T-helper 1 cell (primary cell): ENCODE measurements around the gene LMF1.
"Not testable (repeated sequence)": the region's sequence is repeated elsewhere in the genome, so short reads cannot be mapped to it uniquely, and the experiment has no call there.

ENCODE experiments used
- DNase-seq, 5 donors: peaks; one replicate each; pipeline ENCODE4 v3.0.0-alpha.2; 2012 to 2020

Gene LMF1

GRCh38 chr16:970386-970765 is 408 bp downstream of the LMF1 start:
- DNase-seq = no peak

GRCh38 chr16:969508-970385 is 1.0 kb downstream of the LMF1 start:
- no peak for DNase-seq

DNA sequence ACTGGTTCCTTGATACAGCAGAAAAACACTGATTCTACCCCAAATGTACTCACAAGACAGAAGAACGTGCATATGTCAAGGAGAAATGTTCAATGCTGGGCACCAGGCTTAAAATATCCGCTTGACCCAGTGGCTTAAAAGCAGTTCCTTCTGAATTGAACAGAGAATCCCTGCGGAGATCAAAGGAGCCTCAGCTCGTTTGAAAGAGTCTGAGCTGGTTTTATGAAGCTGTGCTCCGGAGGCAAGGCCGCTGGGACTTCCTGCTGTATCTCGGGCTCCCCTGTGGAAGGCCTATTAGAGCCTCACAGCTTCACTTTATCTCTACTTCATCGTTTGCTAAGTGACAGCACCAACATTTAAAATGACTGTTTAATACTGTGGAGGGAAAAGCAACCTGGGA is 2.2 kb downstream of the LMF1 start:
- no peak for DNase-seq

- no peak for DNase-seq
Measured at GRCh38 chr16:967546-968295, 3.1 kb downstream of the LMF1 start.

- DNase-seq = no peak
Measured at GRCh38 chr16:967077-967541, 3.7 kb downstream of the LMF1 start.

DNA sequence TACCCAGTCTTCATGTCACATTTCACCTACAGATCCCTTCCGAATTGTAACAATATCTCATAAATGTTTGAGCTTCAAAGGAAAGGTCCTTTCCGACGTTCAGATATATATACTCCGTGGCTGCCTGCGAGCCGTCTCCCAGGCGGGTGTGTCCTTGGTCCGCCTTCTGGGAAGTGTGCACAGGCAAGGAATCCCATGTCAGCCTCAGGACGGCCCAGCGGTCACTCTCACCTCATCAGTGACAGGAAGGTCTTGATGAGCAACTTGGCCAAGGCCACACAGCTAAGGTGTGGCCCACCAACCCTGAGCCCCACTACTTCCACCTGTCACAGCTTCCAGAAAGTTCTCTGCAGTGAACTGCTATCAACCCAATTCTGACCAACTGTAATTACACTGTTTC is 4.3 kb downstream of the LMF1 start:
- no peak for DNase-seq

- no peak for DNase-seq
Measured at GRCh38 chr16:966035-966434, 4.7 kb downstream of the LMF1 start.

DNA sequence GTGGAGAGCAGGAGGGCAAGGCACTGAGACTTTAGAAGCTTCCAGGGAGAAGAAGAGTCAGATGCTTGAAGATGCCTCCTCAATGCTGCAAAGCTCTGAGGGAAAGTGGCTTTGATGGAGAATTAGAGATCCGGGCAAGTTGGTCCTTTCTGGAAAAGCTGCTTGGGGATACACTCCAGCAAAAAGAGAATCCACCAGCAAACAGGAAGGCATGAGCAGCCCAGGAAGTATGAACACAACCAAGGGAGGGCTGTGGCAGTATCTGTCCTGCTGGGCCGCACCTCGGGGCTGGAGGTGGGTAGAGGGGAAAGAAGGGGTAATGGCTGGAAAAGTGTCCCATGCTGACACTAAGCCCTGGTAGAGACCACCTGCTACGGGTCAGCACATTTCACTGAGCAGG is 5.3 kb downstream of the LMF1 start:
- no peak for DNase-seq

DNA sequence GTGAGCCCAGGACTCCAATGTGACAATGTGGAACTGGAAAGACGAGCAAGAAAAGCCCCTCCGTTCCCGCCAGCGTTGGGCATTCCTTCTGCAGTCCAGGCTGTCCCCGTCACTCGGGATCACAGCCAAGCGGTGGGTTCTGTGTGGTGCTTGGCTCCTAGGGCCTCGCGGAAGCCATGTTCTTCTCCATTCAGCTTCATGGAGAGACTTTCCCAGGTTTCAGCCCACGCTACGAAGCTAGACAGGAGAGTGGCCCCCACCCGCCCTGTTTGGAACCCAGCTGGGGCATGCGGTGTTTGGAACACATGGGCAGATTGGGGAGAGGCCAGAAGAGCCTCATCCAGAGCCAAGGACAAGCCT is 5.8 kb downstream of the LMF1 start:
- no peak for DNase-seq

GRCh38 chr16:964356-965035 is 6.3 kb downstream of the LMF1 start:
- DNase-seq = peak; percentile 50 to 87 (median 73)

DNA sequence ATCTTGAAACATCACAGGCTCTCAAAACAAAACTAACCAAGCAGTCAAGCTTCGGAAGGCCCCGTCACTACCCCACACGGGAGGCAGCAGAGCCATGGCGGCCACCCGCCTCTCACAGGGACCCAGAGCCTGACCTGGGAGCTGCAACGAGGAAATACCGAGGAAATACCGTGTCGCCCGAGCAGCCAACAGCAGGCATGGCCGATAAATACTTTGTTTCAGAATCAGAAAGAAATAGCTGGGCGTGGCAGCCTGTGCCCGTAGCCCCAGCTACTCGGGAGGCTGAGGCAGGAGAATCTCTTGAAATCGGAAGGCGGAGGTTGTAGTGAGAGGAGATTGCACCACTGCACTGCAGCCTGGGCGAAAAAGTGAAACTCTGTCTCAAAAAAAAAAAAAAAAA is 6.9 kb downstream of the LMF1 start:
- peak in 1 of 5 donors; percentile 33 for DNase-seq

DNA sequence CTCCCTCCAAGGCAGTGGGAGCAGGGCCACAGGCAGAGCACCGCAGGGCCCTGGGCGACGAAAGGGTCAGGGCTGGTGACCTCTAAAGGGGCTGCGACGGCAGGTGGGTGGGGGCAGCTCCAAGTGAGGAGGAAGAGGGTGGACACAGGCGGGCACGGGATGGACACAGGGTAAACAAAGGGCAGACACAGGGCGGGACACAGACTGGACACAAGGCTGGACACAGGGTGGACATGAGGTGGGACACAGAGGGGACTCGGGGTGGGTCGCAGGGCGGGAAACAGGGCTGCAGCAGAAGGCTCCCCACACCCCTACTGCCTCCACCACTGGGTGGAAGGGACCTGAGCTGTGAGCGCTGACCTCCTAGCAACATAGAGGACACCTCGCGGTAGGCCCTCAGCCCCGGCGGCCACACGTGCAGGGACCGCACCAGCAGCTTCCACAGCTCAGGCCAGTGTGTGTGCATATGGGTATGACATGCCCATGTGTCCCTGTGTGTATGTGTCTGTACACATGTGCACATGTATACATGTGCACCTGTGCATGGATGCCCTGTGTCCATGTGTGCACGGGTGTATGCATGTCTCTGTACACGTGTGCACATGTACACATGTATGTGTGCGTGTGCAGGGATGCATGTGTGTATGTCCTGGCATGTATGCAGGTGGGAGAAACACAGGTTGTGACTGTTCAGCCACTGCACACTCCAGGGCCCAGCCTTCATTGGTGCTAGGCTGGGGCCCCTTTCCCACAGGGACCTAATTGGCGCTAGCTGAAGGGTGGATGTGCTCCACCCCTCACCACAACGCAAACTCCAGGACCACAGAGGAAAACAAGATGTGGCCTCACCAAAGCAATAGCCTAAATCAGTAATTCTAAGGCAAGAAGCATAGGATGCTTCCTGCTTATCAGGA is 7.6 kb downstream of the LMF1 start:
- peak in 1 of 5 donors; percentile 27 for DNase-seq

DNA sequence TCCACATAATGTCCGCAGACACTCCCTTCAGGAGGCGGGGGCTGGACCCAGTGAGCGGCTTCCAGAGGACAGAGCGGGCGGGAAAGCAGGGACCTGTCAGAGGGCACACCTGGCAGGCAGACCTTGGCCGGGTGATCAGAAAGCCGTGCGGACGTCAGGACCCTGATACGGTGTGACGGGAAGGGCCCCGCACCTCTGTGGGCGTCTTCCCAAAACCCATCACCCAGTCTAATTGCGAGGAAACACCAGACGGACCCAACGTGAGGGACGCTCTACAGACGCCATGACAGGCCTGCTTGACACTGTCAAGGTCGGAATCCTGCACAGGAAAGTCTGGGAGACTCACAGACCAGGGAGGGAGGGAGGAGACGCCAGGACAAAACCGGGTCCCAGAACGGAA is 8.4 kb downstream of the LMF1 start:
- no peak for DNase-seq

DNA sequence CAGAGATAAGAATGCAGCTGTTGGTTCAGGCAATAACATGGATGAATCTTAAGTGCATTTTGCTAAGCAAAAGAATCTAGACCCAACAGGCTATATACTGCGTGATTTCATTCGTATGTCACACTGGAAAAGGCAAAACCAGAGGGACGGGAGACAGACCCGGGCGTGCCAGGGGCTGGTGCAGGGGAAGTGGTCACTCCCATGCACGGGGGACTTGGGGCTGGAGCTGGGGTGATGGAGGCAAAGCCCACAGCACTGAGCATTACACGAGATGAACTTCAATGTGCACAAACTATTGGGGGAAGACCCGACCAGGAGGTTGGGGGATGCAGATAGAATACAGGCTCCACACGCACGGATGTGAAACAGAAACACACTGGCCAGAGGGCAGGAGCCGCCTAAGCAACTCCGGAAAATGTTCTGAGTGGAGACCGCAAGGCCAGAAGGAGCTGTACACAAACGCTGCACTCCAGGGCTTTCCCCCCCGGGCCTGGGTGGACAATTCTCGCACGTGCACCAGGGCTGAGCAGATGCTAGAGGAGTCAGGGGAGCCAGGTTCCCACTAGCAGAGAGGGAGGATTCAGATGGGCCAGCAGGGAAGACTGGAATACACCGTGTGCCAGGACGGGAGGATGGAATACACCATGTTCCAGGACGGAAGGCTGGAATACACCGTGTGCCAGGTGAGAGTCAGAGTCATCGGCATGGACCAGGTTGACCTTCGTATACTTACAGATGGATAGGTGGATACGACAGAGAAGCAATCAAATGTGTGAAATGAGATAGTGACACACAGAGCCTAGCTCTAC is 11.3 kb downstream of the LMF1 start:
- DNase-seq = no peak

DNA sequence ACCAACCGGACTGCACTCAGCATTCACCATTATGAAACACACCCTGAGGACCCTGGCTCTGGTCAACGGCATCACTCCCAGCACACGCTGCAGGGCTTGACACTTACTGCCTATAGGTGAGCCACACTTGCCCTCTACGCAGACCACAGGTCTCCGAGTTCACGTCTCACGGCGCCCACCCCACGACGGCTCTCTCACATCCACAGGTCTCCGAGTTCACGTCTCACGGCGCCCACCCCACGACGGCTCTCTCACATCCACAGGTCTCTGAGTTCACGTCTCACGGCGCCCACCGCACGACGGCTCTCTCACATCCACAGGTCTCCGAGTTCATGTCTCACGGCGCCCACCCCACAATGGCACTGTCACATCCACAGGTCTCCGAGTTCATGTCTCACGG is 15.0 kb downstream of the LMF1 start:
- DNase-seq = not testable (repeated sequence)

DNA sequence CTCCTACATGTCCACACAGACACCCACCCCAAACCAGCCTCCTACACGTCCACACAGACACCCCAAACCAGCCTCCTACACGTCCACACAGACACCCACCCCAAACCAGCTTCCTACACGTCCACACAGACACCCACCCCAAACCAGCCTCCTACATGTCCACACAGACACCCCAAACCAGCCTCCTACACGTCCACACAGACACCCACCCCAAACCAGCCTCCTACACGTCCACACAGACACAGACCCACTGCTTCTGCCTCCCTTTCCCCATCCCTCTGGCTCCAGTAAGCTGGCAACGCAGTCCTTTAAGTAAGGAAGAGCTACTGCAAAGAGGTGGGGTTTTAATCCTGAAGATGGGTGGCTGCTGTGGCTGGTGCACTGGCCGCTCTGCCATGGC is 17.0 kb downstream of the LMF1 start:
- not testable (repeated sequence) for DNase-seq

DNA sequence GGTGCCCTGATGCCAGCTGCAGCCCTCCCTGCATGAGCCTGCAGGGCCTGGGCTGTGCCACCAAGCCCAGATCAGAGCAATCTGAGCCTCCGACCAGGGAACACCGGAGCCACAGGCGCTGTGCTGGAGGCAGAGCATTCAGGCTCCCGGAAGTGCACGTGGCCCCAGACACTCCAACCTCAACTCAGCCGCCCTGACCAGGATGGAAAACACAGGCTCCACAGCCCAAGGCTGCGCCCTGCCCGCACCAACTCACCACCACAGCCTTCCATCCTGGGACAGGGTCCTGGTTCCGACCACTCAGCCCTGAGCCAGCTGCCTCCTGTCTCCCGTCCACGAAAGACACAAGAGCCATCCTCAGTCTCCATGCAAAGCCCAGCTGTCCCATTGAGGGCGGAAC is 18.5 kb downstream of the LMF1 start:
- DNase-seq = no peak

DNA sequence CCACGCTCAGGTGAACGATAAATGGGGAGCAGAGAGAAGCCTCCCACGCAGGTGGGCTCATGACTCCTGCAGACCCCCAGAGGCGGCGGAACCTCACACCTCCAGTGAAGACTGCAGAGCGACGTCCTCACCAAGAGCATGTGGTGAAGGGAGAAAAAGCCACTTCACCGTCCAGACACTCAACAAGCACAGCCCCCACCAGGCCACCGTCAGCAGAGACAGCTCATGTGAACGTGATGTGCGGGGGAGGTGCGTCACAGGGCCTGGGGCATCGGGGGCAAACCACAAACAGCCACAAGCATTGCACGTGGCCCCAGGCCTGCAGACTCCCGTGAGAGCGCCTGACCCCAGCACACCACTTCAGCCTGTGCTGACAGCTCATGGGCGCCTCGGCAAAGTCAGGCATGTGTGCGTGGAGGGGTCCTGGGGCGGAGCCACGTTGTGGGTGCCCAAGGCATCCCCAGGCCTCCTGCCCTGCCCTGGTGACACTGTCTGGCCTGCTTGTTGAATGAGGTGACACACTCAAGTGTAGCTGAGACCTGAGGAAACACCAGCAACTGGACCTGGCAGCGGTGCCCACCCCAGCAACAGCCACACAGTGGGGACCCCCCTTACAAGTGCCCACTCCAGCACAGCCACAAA is 19.0 kb downstream of the LMF1 start:
- DNase-seq = no peak

GRCh38 chr16:950733-951573 is 19.8 kb downstream of the LMF1 start:
- not testable (repeated sequence) for DNase-seq

- not testable (repeated sequence) for DNase-seq
Measured at GRCh38 chr16:948767-949166, 22.0 kb downstream of the LMF1 start.
